ENCODE results near the gene ATG4D.

ATG4D gene

DNA sequence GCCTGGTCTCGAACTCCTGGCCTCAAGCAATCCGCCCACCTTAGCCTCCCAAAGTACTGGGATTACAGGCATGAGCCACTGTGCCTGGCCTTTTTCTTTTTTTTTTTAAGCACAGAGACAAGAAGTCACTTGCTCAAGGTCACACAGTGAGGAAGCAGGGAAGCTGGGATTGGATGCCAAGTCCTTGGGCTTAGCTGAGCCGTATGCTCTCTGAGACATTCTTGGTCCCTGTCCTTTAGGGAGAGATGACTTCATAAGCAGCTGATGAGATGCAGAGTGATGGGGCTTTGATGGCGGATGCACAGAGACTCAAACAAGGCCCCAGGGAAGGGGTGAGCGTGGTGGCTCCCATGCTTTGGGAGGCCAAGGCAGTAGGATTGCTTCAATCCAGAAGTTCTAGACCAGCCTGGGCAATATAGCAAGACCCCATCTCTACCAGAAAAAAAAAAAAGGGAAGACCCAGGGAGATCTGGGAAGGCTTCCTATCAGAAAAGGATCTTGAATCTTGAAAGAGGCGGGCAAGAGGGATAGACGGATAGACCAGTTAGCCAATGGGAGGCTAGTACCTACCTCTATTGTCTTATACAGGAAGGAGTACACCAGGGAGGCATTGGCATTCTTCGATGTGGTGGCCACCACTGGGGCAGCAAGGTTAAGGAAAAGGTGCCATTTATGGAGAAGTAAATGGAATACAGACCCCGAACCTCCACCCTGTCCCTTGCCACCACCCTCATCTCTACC, 39.5 kb downstream of the ATG4D start:
- Histone ChIP-seq H3K27ac (ENCODE audit: low read depth, low read length) (no peak overlapping the region), H4K20me1 (ENCODE audit: control insufficient read depth, insufficient read depth, low read depth, low read length) (no peaks in the 10 kb centered on the region), H3F3A (ENCODE audit: control insufficient read depth, insufficient read depth) (no peaks in the 10 kb centered on the region), H3K9me3 (ENCODE audit: control insufficient read depth, insufficient read depth, low read length) (no peaks in the 10 kb centered on the region), H3K79me2 (ENCODE audit: control insufficient read depth, low read length) (no peaks in the 10 kb centered on the region), H3K36me3 (ENCODE audit: control insufficient read depth, low read length) (no peaks in the 10 kb centered on the region), H3K27me3 (ENCODE audit: control insufficient read depth, low read length) (no peaks in the 10 kb centered on the region), H3K4me2 (ENCODE audit: low read length) (no peak overlapping the region), H3K4me3 (ENCODE audit: low read length) (no peak overlapping the region), H3K9me2 (replicated peaks; ENCODE audit: control insufficient read depth, low read length) (no peaks in the 10 kb centered on the region), H3K4me1 (ENCODE audit: control insufficient read depth, low read length) (peaks cover 11% of the 10 kb centered on the region)
- TF ChIP-seq, protein P1, sequence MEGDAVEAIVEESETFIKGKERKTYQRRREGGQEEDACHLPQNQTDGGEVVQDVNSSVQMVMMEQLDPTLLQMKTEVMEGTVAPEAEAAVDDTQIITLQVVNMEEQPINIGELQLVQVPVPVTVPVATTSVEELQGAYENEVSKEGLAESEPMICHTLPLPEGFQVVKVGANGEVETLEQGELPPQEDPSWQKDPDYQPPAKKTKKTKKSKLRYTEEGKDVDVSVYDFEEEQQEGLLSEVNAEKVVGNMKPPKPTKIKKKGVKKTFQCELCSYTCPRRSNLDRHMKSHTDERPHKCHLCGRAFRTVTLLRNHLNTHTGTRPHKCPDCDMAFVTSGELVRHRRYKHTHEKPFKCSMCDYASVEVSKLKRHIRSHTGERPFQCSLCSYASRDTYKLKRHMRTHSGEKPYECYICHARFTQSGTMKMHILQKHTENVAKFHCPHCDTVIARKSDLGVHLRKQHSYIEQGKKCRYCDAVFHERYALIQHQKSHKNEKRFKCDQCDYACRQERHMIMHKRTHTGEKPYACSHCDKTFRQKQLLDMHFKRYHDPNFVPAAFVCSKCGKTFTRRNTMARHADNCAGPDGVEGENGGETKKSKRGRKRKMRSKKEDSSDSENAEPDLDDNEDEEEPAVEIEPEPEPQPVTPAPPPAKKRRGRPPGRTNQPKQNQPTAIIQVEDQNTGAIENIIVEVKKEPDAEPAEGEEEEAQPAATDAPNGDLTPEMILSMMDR (IDR thresholded peaks at IDR 0.05; ENCODE audit: low read depth, low read length, poor library complexity, severe bottlenecking): no peak
- TF ChIP-seq EZH2phosphoT487 (IDR thresholded peaks at IDR 0.05; ENCODE audit: borderline replicate concordance, low read length): no peak

DNA sequence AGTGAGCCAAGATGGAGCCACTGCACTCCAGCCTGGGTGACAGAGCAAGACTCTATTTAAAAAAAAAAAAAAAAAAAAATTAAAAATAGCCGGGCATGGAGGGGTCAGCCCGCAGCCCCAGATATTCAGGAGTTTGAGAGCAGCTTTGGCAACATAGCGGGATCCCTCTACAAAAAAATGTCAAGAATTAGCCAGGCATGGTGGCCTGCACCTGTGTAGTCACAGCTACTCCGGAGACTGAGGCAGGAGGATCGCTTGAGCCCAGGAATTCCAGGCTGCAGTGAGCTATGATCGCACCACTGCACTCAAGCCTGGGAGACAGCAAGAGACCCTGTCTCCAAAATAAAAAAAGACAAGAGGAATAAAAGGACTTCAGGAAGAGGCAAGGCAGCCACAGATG, 42.7 kb downstream of the ATG4D start:
- Histone ChIP-seq H3K9me2 (replicated peaks; ENCODE audit: control insufficient read depth, low read length) (no peaks in the 10 kb centered on the region), H3K4me2 (ENCODE audit: low read length) (no peak overlapping the region), H3K27me3 (ENCODE audit: control insufficient read depth, low read length) (no peaks in the 10 kb centered on the region), H3K9me3 (ENCODE audit: control insufficient read depth, insufficient read depth, low read length) (no peaks in the 10 kb centered on the region), H4K20me1 (ENCODE audit: control insufficient read depth, insufficient read depth, low read depth, low read length) (no peaks in the 10 kb centered on the region), H3K79me2 (ENCODE audit: control insufficient read depth, low read length) (no peaks in the 10 kb centered on the region), H3K4me3 (ENCODE audit: low read length) (no peak overlapping the region), H3K36me3 (ENCODE audit: control insufficient read depth, low read length) (no peaks in the 10 kb centered on the region), H3K27ac (ENCODE audit: low read depth, low read length) (no peak overlapping the region), H3K4me1 (ENCODE audit: control insufficient read depth, low read length) (peaks cover 7% of the 10 kb centered on the region), H3F3A (ENCODE audit: control insufficient read depth, insufficient read depth) (no peaks in the 10 kb centered on the region)
- TF ChIP-seq EZH2phosphoT487 (IDR thresholded peaks at IDR 0.05; ENCODE audit: borderline replicate concordance, low read length): no peak
- TF ChIP-seq, protein P1 (IDR thresholded peaks at IDR 0.05; ENCODE audit: low read depth, low read length, poor library complexity, severe bottlenecking): no peak

DNA sequence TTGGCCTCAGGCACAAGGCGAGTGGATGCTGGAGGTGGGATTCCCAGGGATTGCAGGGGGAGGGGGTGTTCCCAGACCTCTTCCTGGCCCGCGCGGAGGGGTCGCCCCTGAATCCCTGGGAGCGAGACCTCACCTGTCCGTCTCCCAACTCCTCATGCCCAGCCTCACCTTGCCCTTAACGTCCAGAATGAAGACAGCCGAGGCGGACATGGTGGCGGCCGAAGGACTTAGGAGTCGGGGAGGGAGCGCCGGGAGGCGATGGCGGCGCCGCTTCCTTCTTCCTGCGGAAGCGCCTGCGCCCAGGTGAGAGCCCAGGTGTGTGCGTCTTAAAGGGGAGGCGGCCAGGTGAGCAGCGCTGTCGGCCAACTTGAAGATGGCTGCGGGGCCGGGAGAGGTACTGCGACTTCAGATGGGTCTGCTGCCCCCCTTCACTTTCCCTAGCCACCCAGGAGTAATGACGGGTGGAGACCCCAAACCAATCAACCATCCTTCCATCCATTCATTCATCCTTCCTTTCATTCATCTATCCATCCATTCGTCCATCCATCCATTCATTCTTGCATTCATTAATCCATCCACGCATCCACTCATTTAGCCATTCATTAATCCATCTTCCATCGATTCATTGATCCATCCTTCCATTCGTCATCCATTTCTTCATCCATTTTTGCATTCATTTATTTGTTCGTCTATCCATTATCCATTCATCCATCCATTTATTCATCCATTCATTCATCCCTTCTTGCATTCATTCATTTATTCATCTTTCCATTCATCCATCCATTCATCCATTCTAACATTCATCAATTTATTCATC, 43.5 kb downstream of the ATG4D start, which contains the start of gene AP1M2:
Gene AP1M2 (minus strand): TSS at position 291 of the 817 bp plus-strand sequence. CDS start 81 bp downstream, at position 210.
- H3K36me3 ChIP-seq (ENCODE audit: control insufficient read depth, low read length): no peaks in the 10 kb centered on the region
- no peaks in the 10 kb centered on the region for H3K9me2 ChIP-seq (replicated peaks; ENCODE audit: control insufficient read depth, low read length)
- H3K4me2 ChIP-seq (ENCODE audit: low read length): no peak within 1 kb of the TSS
- H3K27me3 ChIP-seq (ENCODE audit: control insufficient read depth, low read length): no peaks in the 10 kb centered on the region
- H4K20me1 ChIP-seq (ENCODE audit: control insufficient read depth, insufficient read depth, low read depth, low read length): no peaks in the 10 kb centered on the region
- no peaks in the 10 kb centered on the region for H3F3A ChIP-seq (ENCODE audit: control insufficient read depth, insufficient read depth)
- no peaks in the 10 kb centered on the region for H3K9me3 ChIP-seq (ENCODE audit: control insufficient read depth, insufficient read depth, low read length)
- H3K27ac ChIP-seq (ENCODE audit: low read depth, low read length): no peak within 1 kb of the TSS
- no peaks in the 10 kb centered on the region for H3K79me2 ChIP-seq (ENCODE audit: control insufficient read depth, low read length)
- no peak within 1 kb of the TSS for H3K4me3 ChIP-seq (ENCODE audit: low read length)
- no peak for TF ChIP-seq EZH2phosphoT487 (IDR thresholded peaks at IDR 0.05; ENCODE audit: borderline replicate concordance, low read length)
- TF ChIP-seq, protein P1 (IDR thresholded peaks at IDR 0.05; ENCODE audit: low read depth, low read length, poor library complexity, severe bottlenecking): no peak
- peaks cover 14% of the 10 kb centered on the region for H3K4me1 ChIP-seq (ENCODE audit: control insufficient read depth, low read length)

Measured in DOHH2 (cell line).